Measurements from ENCODE around the gene NHLRC2.

The NHLRC2 gene

DNA sequence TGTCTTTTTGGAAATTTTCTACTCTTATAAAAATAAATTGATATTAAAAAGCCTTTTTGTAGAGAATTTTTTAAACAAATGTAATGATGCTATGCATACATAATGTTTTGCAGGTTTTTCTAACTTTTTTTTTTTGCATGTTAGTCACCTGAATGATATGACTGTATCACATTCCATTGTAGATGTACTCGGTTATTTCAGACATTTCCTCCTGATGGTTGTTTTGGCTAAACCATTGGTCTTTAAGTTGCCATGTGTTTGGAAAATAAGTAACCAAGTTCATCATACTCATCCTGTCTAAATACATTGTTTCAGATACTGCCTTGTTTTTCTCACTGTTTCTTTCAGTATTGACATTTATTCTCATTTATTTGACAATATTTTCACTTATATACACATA lies 25.8 kb downstream of the NHLRC2 start:
- peaks cover 25% of the 10 kb centered on the region for H3K36me3 Mint-ChIP-seq
- no peak overlapping the region for H3K27ac Mint-ChIP-seq
- no peaks in the 10 kb centered on the region for H3K9me3 Mint-ChIP-seq
- H3K27me3 Mint-ChIP-seq, result no peaks in the 10 kb centered on the region
- H3K4me1 Mint-ChIP-seq, result peaks cover 18% of the 10 kb centered on the region
- no peak overlapping the region for H3K4me3 Mint-ChIP-seq

DNA sequence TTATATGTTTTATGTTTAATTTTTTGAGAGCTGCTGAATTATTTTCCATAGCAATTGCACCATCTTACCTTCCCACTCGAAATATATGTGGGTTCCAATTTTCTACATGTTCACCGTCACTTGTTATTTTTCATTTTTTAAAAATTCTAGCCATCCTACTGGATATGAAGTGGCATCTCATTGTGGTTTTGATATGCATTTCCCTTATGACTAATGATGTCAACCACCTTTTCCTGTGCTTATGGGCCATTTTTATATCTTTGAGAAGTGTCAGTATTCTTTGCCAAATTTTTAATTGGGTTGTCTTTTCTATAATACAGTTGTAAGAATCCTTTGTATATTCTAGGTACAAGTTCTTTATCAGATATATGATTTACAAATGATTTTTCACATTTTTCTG lies 27.8 kb downstream of the NHLRC2 start:
- Mint-ChIP-seq H3K4me3 (no peak overlapping the region), H3K36me3 (peaks cover 38% of the 10 kb centered on the region), H3K27ac (no peak overlapping the region), H3K27me3 (no peaks in the 10 kb centered on the region), H3K4me1 (peaks cover 12% of the 10 kb centered on the region), H3K9me3 (no peaks in the 10 kb centered on the region)

GRCh38 chr10:113889911-113890310 lies 35.5 kb downstream of the NHLRC2 start:
- Mint-ChIP-seq H3K27ac (no peak overlapping the region), H3K27me3 (no peaks in the 10 kb centered on the region), H3K4me1 (peaks cover 6% of the 10 kb centered on the region), H3K9me3 (no peaks in the 10 kb centered on the region), H3K36me3 (peaks cover 25% of the 10 kb centered on the region), H3K4me3 (no peak overlapping the region)

- H3K9me3 Mint-ChIP-seq, result no peaks in the 10 kb centered on the region
- H3K4me3 Mint-ChIP-seq, result no peak overlapping the region
Measured at GRCh38 chr10:113890769-113891168, 36.3 kb downstream of the NHLRC2 start.

GRCh38 chr10:113891476-113891875 lies 37.0 kb downstream of the NHLRC2 start:
- Mint-ChIP-seq H3K4me1 (peaks cover 6% of the 10 kb centered on the region), H3K36me3 (peaks cover 20% of the 10 kb centered on the region), H3K27me3 (no peaks in the 10 kb centered on the region), H3K4me3 (no peak overlapping the region), H3K9me3 (no peaks in the 10 kb centered on the region), H3K27ac (no peak overlapping the region)

More at GRCh38 chr10:113890769-113891168, 36.3 kb downstream of the NHLRC2 start:
- no peaks in the 10 kb centered on the region for H3K27me3 Mint-ChIP-seq
- peaks cover 6% of the 10 kb centered on the region for H3K4me1 Mint-ChIP-seq
- H3K36me3 Mint-ChIP-seq, result peaks cover 26% of the 10 kb centered on the region
- H3K27ac Mint-ChIP-seq, result no peak overlapping the region

GRCh38 chr10:113893570-113893969 lies 39.1 kb downstream of the NHLRC2 start:
- no peaks in the 10 kb centered on the region for H3K9me3 Mint-ChIP-seq
- H3K36me3 Mint-ChIP-seq, result peaks cover 17% of the 10 kb centered on the region
- no peaks in the 10 kb centered on the region for H3K27me3 Mint-ChIP-seq
- peaks cover 6% of the 10 kb centered on the region for H3K4me1 Mint-ChIP-seq
- H3K27ac Mint-ChIP-seq, result no peak overlapping the region
- no peak overlapping the region for H3K4me3 Mint-ChIP-seq

DNA sequence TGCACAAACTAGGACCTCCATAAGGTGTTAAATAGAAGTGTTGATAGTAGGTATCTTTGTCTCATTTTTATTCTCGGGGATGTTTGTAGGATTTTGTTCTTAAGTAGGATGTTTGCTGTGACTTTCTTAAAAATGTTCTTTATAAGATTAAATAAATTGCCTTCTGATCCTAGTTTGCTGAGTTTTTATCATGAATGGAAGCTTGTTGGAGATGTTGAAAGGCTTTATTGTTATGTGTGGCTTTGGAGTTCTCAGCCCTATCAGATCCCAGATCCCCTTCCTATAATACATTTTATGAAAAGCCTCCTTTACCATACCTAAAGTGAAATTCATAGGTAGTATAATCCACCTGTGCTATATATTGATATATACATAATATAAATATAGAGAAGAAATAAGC lies 40.1 kb downstream of the NHLRC2 start:
- H3K27me3 Mint-ChIP-seq, result no peaks in the 10 kb centered on the region
- no peaks in the 10 kb centered on the region for H3K9me3 Mint-ChIP-seq
- H3K36me3 Mint-ChIP-seq, result peaks cover 20% of the 10 kb centered on the region
- no peak overlapping the region for H3K4me3 Mint-ChIP-seq
- no peak overlapping the region for H3K27ac Mint-ChIP-seq
- peaks cover 6% of the 10 kb centered on the region for H3K4me1 Mint-ChIP-seq

GRCh38 chr10:113895018-113895417 lies 40.6 kb downstream of the NHLRC2 start:
- H3K27ac Mint-ChIP-seq, result no peak overlapping the region
- H3K4me3 Mint-ChIP-seq, result no peak overlapping the region
- H3K27me3 Mint-ChIP-seq, result no peaks in the 10 kb centered on the region
- peaks cover 6% of the 10 kb centered on the region for H3K4me1 Mint-ChIP-seq
- no peaks in the 10 kb centered on the region for H3K9me3 Mint-ChIP-seq
- H3K36me3 Mint-ChIP-seq, result peaks cover 18% of the 10 kb centered on the region

DNA sequence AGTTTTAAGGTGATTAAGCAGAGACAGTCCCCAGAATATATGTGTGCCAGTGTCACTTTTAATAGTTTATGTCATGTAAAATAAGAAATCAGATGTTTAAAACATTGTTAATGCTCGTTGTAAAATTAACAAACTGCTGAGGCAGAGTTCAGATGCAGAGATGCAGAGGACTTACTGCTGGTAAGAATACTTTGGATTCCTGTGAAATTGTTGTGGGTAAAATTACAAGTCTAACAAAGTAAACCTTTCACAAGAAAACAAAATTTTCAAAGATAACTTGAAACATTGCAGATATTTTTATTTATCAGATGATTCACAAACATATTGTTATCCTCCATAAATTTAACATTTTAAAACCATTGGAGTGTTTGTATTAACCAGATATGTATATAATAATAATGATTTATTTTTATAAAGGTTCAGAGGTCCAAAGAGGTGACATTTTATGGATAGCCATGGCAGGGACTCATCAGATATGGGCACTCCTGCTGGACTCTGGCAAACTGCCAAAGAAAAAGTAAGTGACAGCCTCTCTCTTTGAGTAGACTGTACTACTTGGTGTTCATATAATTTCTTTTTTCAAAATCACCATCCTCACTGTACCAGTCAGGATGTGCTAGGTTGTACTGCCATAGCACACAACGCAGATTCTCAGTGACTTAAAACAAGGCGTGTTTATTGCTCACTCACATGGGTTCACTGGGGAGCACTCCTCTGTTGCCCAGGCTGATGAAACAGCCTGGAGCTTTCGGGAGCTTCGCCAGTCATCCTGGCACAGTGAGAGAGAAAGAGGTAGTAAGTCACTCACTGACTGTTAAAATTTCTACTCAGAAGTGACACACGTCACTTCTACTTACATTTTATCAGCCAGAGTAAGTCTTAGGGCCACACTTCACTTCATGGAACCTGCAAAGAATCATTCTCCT lies 43.5 kb downstream of the NHLRC2 start:
- Mint-ChIP-seq H3K9me3 (no peaks in the 10 kb centered on the region), H3K27me3 (no peaks in the 10 kb centered on the region), H3K27ac (no peak overlapping the region), H3K4me3 (no peak overlapping the region), H3K36me3 (peaks cover 20% of the 10 kb centered on the region), H3K4me1 (no peaks in the 10 kb centered on the region)

DNA sequence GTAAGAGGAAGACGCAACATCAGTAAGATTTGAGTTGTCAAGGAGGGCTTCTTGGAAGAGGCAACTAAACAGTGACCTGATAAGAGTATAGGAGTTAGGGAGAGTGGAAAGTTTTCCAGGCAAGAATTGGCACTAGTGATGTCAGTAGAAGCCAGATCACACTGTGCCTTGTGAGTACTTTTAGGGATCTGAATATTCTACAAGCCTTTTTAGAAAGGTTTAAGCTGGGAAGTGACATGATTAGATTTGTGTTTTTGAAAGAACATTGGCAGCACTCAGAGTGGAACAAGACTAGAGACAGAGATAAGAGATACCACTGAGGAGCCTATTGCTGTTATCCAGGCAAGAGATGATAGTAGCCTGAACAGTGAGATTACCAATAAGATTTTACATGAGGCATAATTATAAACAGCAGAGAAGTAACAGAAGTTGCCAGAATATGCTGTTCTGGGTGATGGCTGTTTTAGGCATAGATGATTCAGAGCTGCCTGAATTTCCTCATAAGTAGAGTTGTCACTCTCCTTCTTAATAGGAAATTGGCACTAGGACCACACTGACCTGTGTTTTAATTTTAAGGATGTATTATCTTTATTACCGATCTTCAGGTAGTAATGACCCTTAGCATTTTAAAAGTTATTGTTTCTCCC lies 45.6 kb downstream of the NHLRC2 start:
- no peaks in the 10 kb centered on the region for H3K27me3 Mint-ChIP-seq
- no peak overlapping the region for H3K27ac Mint-ChIP-seq
- H3K9me3 Mint-ChIP-seq, result no peaks in the 10 kb centered on the region
- no peaks in the 10 kb centered on the region for H3K4me1 Mint-ChIP-seq
- peaks cover 30% of the 10 kb centered on the region for H3K36me3 Mint-ChIP-seq
- H3K4me3 Mint-ChIP-seq, result no peak overlapping the region

- peaks cover 24% of the 10 kb centered on the region for H3K36me3 Mint-ChIP-seq
Measured at GRCh38 chr10:113905756-113906155, 51.3 kb downstream of the NHLRC2 start.

GRCh38 chr10:113907166-113907565 lies 52.7 kb downstream of the NHLRC2 start:
- Mint-ChIP-seq H3K9me3 (no peaks in the 10 kb centered on the region), H3K27me3 (no peaks in the 10 kb centered on the region), H3K36me3 (peaks cover 19% of the 10 kb centered on the region), H3K4me3 (no peak overlapping the region), H3K27ac (no peak overlapping the region), H3K4me1 (no peaks in the 10 kb centered on the region)

More at GRCh38 chr10:113905756-113906155, 51.3 kb downstream of the NHLRC2 start:
- Mint-ChIP-seq H3K9me3 (no peaks in the 10 kb centered on the region), H3K4me1 (no peaks in the 10 kb centered on the region), H3K4me3 (no peak overlapping the region), H3K27ac (no peak overlapping the region), H3K27me3 (no peaks in the 10 kb centered on the region)

GRCh38 chr10:113908236-113908635 lies 53.8 kb downstream of the NHLRC2 start:
- no peak overlapping the region for H3K27ac Mint-ChIP-seq
- no peaks in the 10 kb centered on the region for H3K9me3 Mint-ChIP-seq
- no peaks in the 10 kb centered on the region for H3K27me3 Mint-ChIP-seq
- no peaks in the 10 kb centered on the region for H3K4me1 Mint-ChIP-seq
- no peak overlapping the region for H3K4me3 Mint-ChIP-seq
- H3K36me3 Mint-ChIP-seq, result peaks cover 21% of the 10 kb centered on the region

- H3K27me3 Mint-ChIP-seq, result no peaks in the 10 kb centered on the region
- no peak overlapping the region for H3K4me3 Mint-ChIP-seq
- H3K9me3 Mint-ChIP-seq, result no peaks in the 10 kb centered on the region
- peaks cover 6% of the 10 kb centered on the region for H3K36me3 Mint-ChIP-seq
- H3K4me1 Mint-ChIP-seq, result no peaks in the 10 kb centered on the region
- H3K27ac Mint-ChIP-seq, result no peak overlapping the region
Measured at GRCh38 chr10:113911113-113911512, 56.7 kb downstream of the NHLRC2 start.

- H3K27ac Mint-ChIP-seq, result no peak overlapping the region
- H3K36me3 Mint-ChIP-seq, result peaks cover 8% of the 10 kb centered on the region
- no peaks in the 10 kb centered on the region for H3K4me1 Mint-ChIP-seq
- H3K9me3 Mint-ChIP-seq, result no peaks in the 10 kb centered on the region
- H3K4me3 Mint-ChIP-seq, result no peak overlapping the region
- no peaks in the 10 kb centered on the region for H3K27me3 Mint-ChIP-seq
Measured at GRCh38 chr10:113911839-113912238, 57.4 kb downstream of the NHLRC2 start.

DNA sequence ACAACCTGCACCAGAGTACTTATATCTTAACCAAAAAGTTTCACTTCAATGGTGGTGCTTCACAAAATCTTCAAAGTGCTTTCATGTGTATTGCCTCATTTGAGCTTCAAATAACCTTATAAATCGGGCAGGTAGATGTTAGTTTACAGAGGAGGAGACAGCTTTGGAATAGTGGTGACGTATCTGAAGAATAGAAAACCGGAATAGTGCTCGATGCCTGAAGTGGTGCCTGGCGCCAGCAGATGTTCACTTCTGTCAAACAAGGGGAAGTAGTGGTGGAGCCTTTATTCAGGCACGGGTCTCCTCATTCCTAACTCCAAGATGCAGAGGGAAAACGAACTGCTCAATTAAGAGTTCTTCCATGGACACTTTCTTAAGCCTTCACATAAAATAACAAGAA lies 58.1 kb downstream of the NHLRC2 start:
- H3K4me1 Mint-ChIP-seq, result no peaks in the 10 kb centered on the region
- peaks cover 14% of the 10 kb centered on the region for H3K36me3 Mint-ChIP-seq
- no peaks in the 10 kb centered on the region for H3K27me3 Mint-ChIP-seq
- H3K27ac Mint-ChIP-seq, result no peak overlapping the region
- H3K4me3 Mint-ChIP-seq, result no peak overlapping the region
- H3K9me3 Mint-ChIP-seq, result no peaks in the 10 kb centered on the region
